ENCODE results near the gene DUSP16.

The DUSP16 gene

DNA sequence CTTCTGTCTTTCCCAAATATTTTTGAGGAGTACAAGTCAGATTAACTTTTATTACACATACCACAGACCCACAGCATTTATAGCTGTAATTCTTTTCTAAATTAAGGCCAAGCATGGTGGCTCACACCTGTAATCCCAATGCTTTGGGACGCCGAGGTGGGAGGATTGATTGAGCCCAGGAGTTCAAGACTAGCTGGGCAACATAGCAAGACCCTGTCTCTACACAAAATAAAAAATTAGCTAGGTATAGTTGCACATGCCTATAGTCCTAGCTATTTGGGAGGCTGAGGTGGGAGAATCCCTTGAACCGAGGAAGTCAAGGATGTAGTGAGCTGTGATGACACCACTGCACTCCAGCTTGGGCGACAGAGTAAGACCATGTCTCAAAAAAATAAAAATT is 7.0 kb downstream of the DUSP16 start:
- no peak overlapping the region for H3K23ac ChIP-seq (ENCODE audit: low read length in 2 of 2)
- H3K36me3 ChIP-seq (ENCODE audit: control insufficient read depth in 1 of 2, insufficient read depth in 2 of 2, low read depth in 1 of 2, low read length in 2 of 2), result no peaks in the 10 kb centered on the region
- WGBS, result 96% methylated on average over 3 of the region's 4 CpGs
- no peak overlapping the region for H4K91ac ChIP-seq (ENCODE audit: low read length)
- no peak for DNase-seq
- no peaks in the 10 kb centered on the region for H3K9me3 ChIP-seq (ENCODE audit: control insufficient read depth, low read length)
- peaks cover 21% of the 10 kb centered on the region for H3K79me1 ChIP-seq (replicated peaks; ENCODE audit: low read length, poor library complexity, severe bottlenecking)
- H3K4me3 ChIP-seq (ENCODE audit: insufficient read depth in 1 of 2, low read depth in 1 of 2, low read length in 2 of 2), result no peak overlapping the region
- no peak overlapping the region for H3K27ac ChIP-seq (ENCODE audit: low read length, poor library complexity, severe bottlenecking)
- no peaks in the 10 kb centered on the region for H3K27me3 ChIP-seq (ENCODE audit: control insufficient read depth in 1 of 2, insufficient read depth in 1 of 2, low read length in 2 of 2)
- no peak overlapping the region for H2BK15ac ChIP-seq (ENCODE audit: low read depth, poor library complexity, severe bottlenecking)
- H2BK5ac ChIP-seq (ENCODE audit: low read depth, low read length, poor library complexity, severe bottlenecking), result no peak overlapping the region
- no peak overlapping the region for H3K4me2 ChIP-seq (ENCODE audit: low read length, poor library complexity, severe bottlenecking)
- no peak overlapping the region for H2AFZ ChIP-seq (ENCODE audit: low read depth, low read length)
- H3K14ac ChIP-seq (ENCODE audit: low read length in 2 of 2), result no peak overlapping the region
- H3K18ac ChIP-seq (ENCODE audit: low read depth in 1 of 2, low read length in 2 of 2), result no peak overlapping the region
- no peak overlapping the region for H2AK5ac ChIP-seq (ENCODE audit: low read length, severe bottlenecking)
- H3K4me1 ChIP-seq (ENCODE audit: control insufficient read depth, insufficient read depth, low read depth, low read length), result peaks cover 1% of the 10 kb centered on the region
- no peak overlapping the region for H3K9ac ChIP-seq (ENCODE audit: low read length)
- no peak overlapping the region for H3K4ac ChIP-seq (ENCODE audit: low read depth in 1 of 2, low read length in 2 of 2)
- H2BK120ac ChIP-seq (ENCODE audit: low read depth, low read length), result no peak overlapping the region
- H4K8ac ChIP-seq (ENCODE audit: low read length), result no peak overlapping the region
- H2BK12ac ChIP-seq (ENCODE audit: low read length in 2 of 2), result no peak overlapping the region

- no peak overlapping the region for H2BK120ac ChIP-seq (ENCODE audit: low read depth, low read length)
- H4K8ac ChIP-seq (ENCODE audit: low read length), result no peak overlapping the region
- H4K91ac ChIP-seq (ENCODE audit: low read length), result no peak overlapping the region
- H3K27me3 ChIP-seq (ENCODE audit: control insufficient read depth in 1 of 2, insufficient read depth in 1 of 2, low read length in 2 of 2), result no peaks in the 10 kb centered on the region
- H3K4me3 ChIP-seq (ENCODE audit: insufficient read depth in 1 of 2, low read depth in 1 of 2, low read length in 2 of 2), result no peak overlapping the region
- H3K23ac ChIP-seq (ENCODE audit: low read length in 2 of 2), result no peak overlapping the region
- no peak overlapping the region for H2BK5ac ChIP-seq (ENCODE audit: low read depth, low read length, poor library complexity, severe bottlenecking)
- no peak overlapping the region for H3K4me2 ChIP-seq (ENCODE audit: low read length, poor library complexity, severe bottlenecking)
- H2BK12ac ChIP-seq (ENCODE audit: low read length in 2 of 2), result no peak overlapping the region
- H2AK5ac ChIP-seq (ENCODE audit: low read length, severe bottlenecking), result no peak overlapping the region
- no peaks in the 10 kb centered on the region for H3K9me3 ChIP-seq (ENCODE audit: control insufficient read depth, low read length)
- no peak overlapping the region for H2BK15ac ChIP-seq (ENCODE audit: low read depth, poor library complexity, severe bottlenecking)
- H3K14ac ChIP-seq (ENCODE audit: low read length in 2 of 2), result no peak overlapping the region
- no peak overlapping the region for H3K9ac ChIP-seq (ENCODE audit: low read length)
- H3K4me1 ChIP-seq (ENCODE audit: control insufficient read depth, insufficient read depth, low read depth, low read length), result peaks cover 1% of the 10 kb centered on the region
- H3K18ac ChIP-seq (ENCODE audit: low read depth in 1 of 2, low read length in 2 of 2), result no peak overlapping the region
- no peak overlapping the region for H3K27ac ChIP-seq (ENCODE audit: low read length, poor library complexity, severe bottlenecking)
- H3K36me3 ChIP-seq (ENCODE audit: control insufficient read depth in 1 of 2, insufficient read depth in 2 of 2, low read depth in 1 of 2, low read length in 2 of 2), result no peaks in the 10 kb centered on the region
- H2AFZ ChIP-seq (ENCODE audit: low read depth, low read length), result no peak overlapping the region
- peaks cover 21% of the 10 kb centered on the region for H3K79me1 ChIP-seq (replicated peaks; ENCODE audit: low read length, poor library complexity, severe bottlenecking)
- WGBS, result 77% methylated on average over 2 of the region's 3 CpGs
- no peak overlapping the region for H3K4ac ChIP-seq (ENCODE audit: low read depth in 1 of 2, low read length in 2 of 2)
- no peak for DNase-seq
These were observed 9.4 kb downstream of the DUSP16 start for GRCh38 chr12:12553208-12553785.

DNA sequence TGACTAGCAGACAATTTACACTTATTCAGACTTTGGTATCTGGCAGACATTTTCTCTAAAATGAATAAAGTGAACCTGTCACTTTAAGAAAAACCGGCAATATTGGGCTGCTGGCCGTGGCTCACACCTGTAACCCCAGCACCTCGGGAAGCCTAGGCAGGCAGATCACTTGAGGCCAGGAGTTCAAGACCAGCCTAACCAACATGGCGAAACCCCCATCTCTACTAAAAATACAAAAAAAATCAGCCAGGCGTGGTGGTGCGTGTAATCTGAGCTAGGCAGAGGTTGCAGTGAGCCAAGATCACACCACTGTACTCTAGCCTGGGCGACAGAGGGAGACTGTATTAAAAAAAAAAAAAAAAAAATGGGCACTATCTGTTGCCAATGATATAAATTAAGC is 11.5 kb downstream of the DUSP16 start:
- Histone ChIP-seq H3K27me3 (ENCODE audit: control insufficient read depth in 1 of 2, insufficient read depth in 1 of 2, low read length in 2 of 2) (no peaks in the 10 kb centered on the region), H3K14ac (ENCODE audit: low read length in 2 of 2) (no peak overlapping the region), H3K23ac (ENCODE audit: low read length in 2 of 2) (no peak overlapping the region), H2AK5ac (ENCODE audit: low read length, severe bottlenecking) (no peak overlapping the region), H3K36me3 (ENCODE audit: control insufficient read depth in 1 of 2, insufficient read depth in 2 of 2, low read depth in 1 of 2, low read length in 2 of 2) (no peaks in the 10 kb centered on the region), H3K4me2 (ENCODE audit: low read length, poor library complexity, severe bottlenecking) (no peak overlapping the region), H3K4me1 (ENCODE audit: control insufficient read depth, insufficient read depth, low read depth, low read length) (peaks cover 1% of the 10 kb centered on the region), H4K8ac (ENCODE audit: low read length) (no peak overlapping the region), H3K9me3 (ENCODE audit: control insufficient read depth, low read length) (no peaks in the 10 kb centered on the region), H4K91ac (ENCODE audit: low read length) (no peak overlapping the region), H2BK5ac (ENCODE audit: low read depth, low read length, poor library complexity, severe bottlenecking) (no peak overlapping the region), H2BK12ac (ENCODE audit: low read length in 2 of 2) (no peak overlapping the region), H3K9ac (ENCODE audit: low read length) (no peak overlapping the region), H3K4me3 (ENCODE audit: insufficient read depth in 1 of 2, low read depth in 1 of 2, low read length in 2 of 2) (no peak overlapping the region), H2AFZ (ENCODE audit: low read depth, low read length) (no peak overlapping the region), H2BK15ac (ENCODE audit: low read depth, poor library complexity, severe bottlenecking) (no peak overlapping the region), H2BK120ac (ENCODE audit: low read depth, low read length) (no peak overlapping the region), H3K18ac (ENCODE audit: low read depth in 1 of 2, low read length in 2 of 2) (no peak overlapping the region), H3K4ac (ENCODE audit: low read depth in 1 of 2, low read length in 2 of 2) (no peak overlapping the region), H3K79me1 (replicated peaks; ENCODE audit: low read length, poor library complexity, severe bottlenecking) (peaks cover 19% of the 10 kb centered on the region), H3K27ac (ENCODE audit: low read length, poor library complexity, severe bottlenecking) (no peak overlapping the region)
- no peak for DNase-seq
- 89% methylated on average over 4 of the region's 7 CpGs for WGBS

- H2BK15ac ChIP-seq (ENCODE audit: low read depth, poor library complexity, severe bottlenecking), result no peak overlapping the region
- no peak overlapping the region for H4K8ac ChIP-seq (ENCODE audit: low read length)
- H3K36me3 ChIP-seq (ENCODE audit: control insufficient read depth in 1 of 2, insufficient read depth in 2 of 2, low read depth in 1 of 2, low read length in 2 of 2), result no peaks in the 10 kb centered on the region
- no peak overlapping the region for H2AK5ac ChIP-seq (ENCODE audit: low read length, severe bottlenecking)
- H3K4me1 ChIP-seq (ENCODE audit: control insufficient read depth, insufficient read depth, low read depth, low read length), result peaks cover 1% of the 10 kb centered on the region
- no peak overlapping the region for H3K4me2 ChIP-seq (ENCODE audit: low read length, poor library complexity, severe bottlenecking)
- no peak overlapping the region for H2AFZ ChIP-seq (ENCODE audit: low read depth, low read length)
- no peak for DNase-seq
- H3K4me3 ChIP-seq (ENCODE audit: insufficient read depth in 1 of 2, low read depth in 1 of 2, low read length in 2 of 2), result no peak overlapping the region
- H3K14ac ChIP-seq (ENCODE audit: low read length in 2 of 2), result no peak overlapping the region
- no peak overlapping the region for H3K4ac ChIP-seq (ENCODE audit: low read depth in 1 of 2, low read length in 2 of 2)
- no peak overlapping the region for H3K18ac ChIP-seq (ENCODE audit: low read depth in 1 of 2, low read length in 2 of 2)
- H4K91ac ChIP-seq (ENCODE audit: low read length), result no peak overlapping the region
- no peak overlapping the region for H2BK120ac ChIP-seq (ENCODE audit: low read depth, low read length)
- H3K79me1 ChIP-seq (replicated peaks; ENCODE audit: low read length, poor library complexity, severe bottlenecking), result peaks cover 16% of the 10 kb centered on the region
- no peak overlapping the region for H2BK12ac ChIP-seq (ENCODE audit: low read length in 2 of 2)
- H2BK5ac ChIP-seq (ENCODE audit: low read depth, low read length, poor library complexity, severe bottlenecking), result no peak overlapping the region
- no peaks in the 10 kb centered on the region for H3K9me3 ChIP-seq (ENCODE audit: control insufficient read depth, low read length)
- H3K23ac ChIP-seq (ENCODE audit: low read length in 2 of 2), result no peak overlapping the region
- no peak overlapping the region for H3K27ac ChIP-seq (ENCODE audit: low read length, poor library complexity, severe bottlenecking)
- H3K9ac ChIP-seq (ENCODE audit: low read length), result no peak overlapping the region
- no CpG with 5 or more reads among the region's 2 CpGs for WGBS
- no peaks in the 10 kb centered on the region for H3K27me3 ChIP-seq (ENCODE audit: control insufficient read depth in 1 of 2, insufficient read depth in 1 of 2, low read length in 2 of 2)
These were observed 12.4 kb downstream of the DUSP16 start for GRCh38 chr12:12550277-12550676.

All from mesenchymal stem cell (in vitro differentiated cells and primary cell).